SK-N-SH (cell line): ENCODE measurements around the gene RRBP1. TPM values are rescaled to one million over a fixed set of nuclear protein-coding genes. Genes with fewer than 3 reads are reported as not detected.

Experiments used
- CTCF ChIA-PET: fragments of 300-600, 350-600 bp; formaldehyde crosslinking; extraction: SDS; loops from one replicate; lab custom pipeline; 2021; lab: Yijun Ruan, JAX
- POLR2A ChIA-PET: fragments of 350-600 bp; sonication (Branson Sonifier 250); formaldehyde crosslinking; extraction: SDS; loops from one replicate; lab custom pipeline; 2020; ENCODE audit warnings: antibody characterized with exemption, inconsistent platforms; lab: Yijun Ruan, JAX
- DNase-seq: peaks from one replicate; pipeline ENCODE4 v3.0.0; 2012
- H2AFZ ChIP-seq: fragments of 200-600 bp; sonication (generic); 2 replicates; pipeline ENCODE4 v1.8.1; 2016; ENCODE audit warnings: antibody characterized with exemption, mild to moderate bottlenecking, low read depth
- H3F3A ChIP-seq: fragments of 200-600 bp; sonication (generic); replicated peaks from 2 replicates; pipeline ENCODE3; 2016; ENCODE audit warnings: antibody characterized with exemption, mild to moderate bottlenecking; ENCODE audit not compliant: insufficient read depth
- H3K27ac ChIP-seq, 2 experiments: fragments of 200-500 bp in 1 of 2; fragments of 200-600 bp in 1 of 2; sonication (Bioruptor generic) in 1 of 2; sonication (generic), shearing (Covaris generic) in 1 of 2; 2 replicates each; pipeline versions ENCODE4 v1.5.1 to v1.6.1; 2014 to 2016; ENCODE audit warnings: low read depth in 2 of 2, inconsistent platforms in 1 of 2, low read length in 1 of 2, mild to moderate bottlenecking in 1 of 2, mixed read lengths in 1 of 2
- H3K27me3 ChIP-seq: fragments of 200-600 bp; sonication (generic), shearing (Covaris generic); 2 replicates; pipeline ENCODE4 v1.6.1; 2016; ENCODE audit warnings: mixed run types; ENCODE audit not compliant: insufficient read depth
- H3K36me3 ChIP-seq, 2 experiments: fragments of 200-500 bp in 1 of 2; fragments of 200-600 bp in 1 of 2; sonication (Bioruptor generic) in 1 of 2; sonication (generic) in 1 of 2; replicated peaks in 1 of 2; 2 replicates each; pipeline versions ENCODE3 to v1.5.1; 2014 to 2016; ENCODE audit warnings: low read length in 1 of 2, mild to moderate bottlenecking in 1 of 2; ENCODE audit not compliant: insufficient read depth in 2 of 2, control insufficient read depth in 1 of 2
- H3K4me1 ChIP-seq, 2 experiments: fragments of 200-500 bp in 1 of 2; fragments of 200-600 bp in 1 of 2; sonication (Bioruptor generic) in 1 of 2; sonication (generic), shearing (Covaris generic) in 1 of 2; 2 replicates each; pipeline versions ENCODE4 v1.5.1 to v1.6.1; 2014 to 2016; ENCODE audit warnings: low read depth in 1 of 2, low read length in 1 of 2, mixed run types in 1 of 2; ENCODE audit not compliant: insufficient read depth in 2 of 2, control insufficient read depth in 1 of 2
- H3K4me2 ChIP-seq: fragments of 200-600 bp; sonication (generic), shearing (Covaris generic); 2 replicates; pipeline ENCODE4 v1.6.1; 2017; ENCODE audit warnings: mixed run types
- H3K4me3 ChIP-seq, 2 experiments: fragments of 200-500 bp in 1 of 2; fragments of 200-600 bp in 1 of 2; sonication (Bioruptor generic) in 1 of 2; sonication (generic), shearing (Covaris generic) in 1 of 2; 2 replicates each; pipeline versions ENCODE4 v1.5.1 to v1.8.1; 2014 to 2016; ENCODE audit warnings: low read depth in 2 of 2, inconsistent platforms in 1 of 2, low read length in 1 of 2, mild to moderate bottlenecking in 1 of 2, mixed read lengths in 1 of 2, moderate library complexity in 1 of 2
- H3K79me2 ChIP-seq: fragments of 200-600 bp; sonication (generic); 2 replicates; pipeline ENCODE4 v1.8.1; 2017; ENCODE audit warnings: mild to moderate bottlenecking; ENCODE audit not compliant: insufficient read depth
- H3K9ac ChIP-seq: fragments of 200-600 bp; sonication (generic); 2 replicates; pipeline ENCODE4 v1.6.1; 2017; ENCODE audit warnings: mixed run types
- H3K9me2 ChIP-seq: fragments of 200-600 bp; sonication (generic); 2 replicates; pipeline ENCODE4 v1.6.1; 2017; ENCODE audit warnings: mixed run types
- H3K9me3 ChIP-seq: fragments of 200-600 bp; sonication (generic); 2 replicates; pipeline ENCODE4 v1.6.1; 2017; ENCODE audit warnings: mixed run types, mild to moderate bottlenecking, moderate library complexity
- H4K20me1 ChIP-seq: fragments of 200-600 bp; sonication (generic); 2 replicates; pipeline ENCODE4 v1.6.1; 2017; ENCODE audit warnings: mild to moderate bottlenecking, mixed run types; ENCODE audit not compliant: insufficient read depth
- CTCF ChIP-seq: fragments of 200-600 bp; sonication (generic); IDR thresholded peaks from 2 replicates; pipeline ENCODE4 v1.6.1; 2017; ENCODE audit warnings: antibody characterized with exemption, mild to moderate bottlenecking, moderate library complexity
- EZH2phosphoT487 ChIP-seq: fragments of 200-600 bp; sonication (generic); IDR thresholded peaks from 2 replicates; pipeline ENCODE4 v1.6.1; 2017; ENCODE audit warnings: low read depth, mixed run types, mild to moderate bottlenecking, antibody characterized with exemption, moderate library complexity, borderline replicate concordance
- FOSL2 ChIP-seq: IDR thresholded peaks from 2 replicates; pipeline ENCODE4 v1.4.0; 2012; ENCODE audit warnings: low read depth, mild to moderate bottlenecking, moderate library complexity, borderline replicate concordance
- FOXJ3 ChIP-seq: sonication (generic); formaldehyde crosslinking; IDR thresholded peaks from 2 replicates; pipeline ENCODE4 v1.5.1; 2020; ENCODE audit warnings: mild to moderate bottlenecking, missing genetic modification reagents
- MEF2A ChIP-seq: IDR thresholded peaks from 2 replicates; pipeline ENCODE4 v1.4.0; 2012; ENCODE audit warnings: low read depth, borderline replicate concordance
- PBX3 ChIP-seq: IDR thresholded peaks from 2 replicates; pipeline ENCODE4; 2012
- POLR2AphosphoS5 ChIP-seq: IDR thresholded peaks from 2 replicates; pipeline ENCODE4 v1.6.1; 2012; ENCODE audit warnings: low read depth, low read length
- RCOR1 ChIP-seq: fragments of 150-350 bp; IDR thresholded peaks from 2 replicates; pipeline ENCODE4 v1.6.1; 2017; ENCODE audit warnings: antibody characterized with exemption, low read length
- RFX5 ChIP-seq: IDR thresholded peaks from 2 replicates; pipeline ENCODE4 v1.6.1; 2012; ENCODE audit warnings: mild to moderate bottlenecking, improper control_type of control experiment, low read length
- SIN3A ChIP-seq: IDR thresholded peaks from 2 replicates; pipeline ENCODE4 v1.6.1; 2012; ENCODE audit warnings: low read depth, mild to moderate bottlenecking, low read length, moderate library complexity, borderline replicate concordance
- TAF1 ChIP-seq: IDR thresholded peaks from 2 replicates; pipeline ENCODE4 v1.6.1; 2012; ENCODE audit warnings: low read depth, mild to moderate bottlenecking, low read length, moderate library complexity, borderline replicate concordance
- TEAD4 ChIP-seq: IDR thresholded peaks from 2 replicates; pipeline ENCODE4 v1.4.0; 2012; ENCODE audit warnings: mild to moderate bottlenecking, borderline replicate concordance; ENCODE audit not compliant: insufficient read depth
- USF1 ChIP-seq: IDR thresholded peaks from 2 replicates; pipeline ENCODE4 v1.4.0; 2012; ENCODE audit warnings: low read depth, borderline replicate concordance
- USF2 ChIP-seq: fragments of 150-350 bp; IDR thresholded peaks from 2 replicates; pipeline ENCODE4 v1.6.1; 2017; ENCODE audit warnings: antibody characterized with exemption, low read length, low read depth, borderline replicate concordance
- ZBTB33 ChIP-seq: IDR thresholded peaks from 2 replicates; pipeline ENCODE4 v1.4.0; 2012; ENCODE audit warnings: low read depth, borderline replicate concordance
- WGBS: methylation state at CpG from one replicate; pipeline ENCODE4 v1.1.6; 2017; ENCODE audit warnings: low lambda C conversion rate; 5-methylcytosine and 5-hydroxymethylcytosine counted together
- polyA plus RNA-seq, 3 experiments: library from polyadenylated mRNA; depleted of rRNA; stranded (reverse); fragments of >200 nt; gene quantifications; 2 replicates each; pipeline ENCODE4 v1.2.3, GENCODE V29; 2012

The RRBP1 gene
- polyA plus RNA-seq, 1 of the 3 experiments (the other 2 are of a cell fraction), result 50.2 TPM

GRCh38 chr20:17629678-17630089, 52.4 kb downstream of the RRBP1 start:
- CTCF ChIA-PET, result interaction anchor here (1.4 to 1.8 kb wide), 3 partner anchors 13 to 125 kb away, joined by 3 to 8 read pairs (median 5); no protein-coding TSS in a partner anchor
- no peak overlapping the region for H2AFZ ChIP-seq
- H3K4me1 ChIP-seq, result no peaks in the 10 kb centered on the region; a peak in 1 of 4 replicates
- POLR2A ChIA-PET, result no interaction called here
- H3K9me3 ChIP-seq, result no peaks in the 10 kb centered on the region
- H4K20me1 ChIP-seq, result 0 out of 2 replicates have a peak, but pooled peaks cover 6% of the 10 kb centered on the region
- TF ChIP-seq FOXJ3 (no peak), USF1 (no peak), EZH2phosphoT487 (no peak), RFX5 (no peak), ZBTB33 (no peak), CTCF (no peak), POLR2AphosphoS5 (no peak), PBX3 (no peak), FOSL2 (no peak), MEF2A (no peak), USF2 (no peak), TEAD4 (no peak), RCOR1 (no peak), TAF1 (no peak), SIN3A (no peak)
- TF ChIP-seq, all 33 proteins: peak for 0
- Histone ChIP-seq H3K36me3 (peaks cover 8 to 61% of the 10 kb centered on the region in 2 experiments), H3K27me3 (no peaks in the 10 kb centered on the region), H3K79me2 (no peaks in the 10 kb centered on the region), H3K9ac (no peak overlapping the region), H3F3A (no peaks in the 10 kb centered on the region), H3K4me2 (no peak overlapping the region), H3K9me2 (no peaks in the 10 kb centered on the region), H3K4me3 (no peak overlapping the region), H3K27ac (no peak overlapping the region)
- DNase-seq, result no peak
- 96% methylated on average over 18 of the region's 21 CpGs for WGBS
